ENCODE data around the gene PLSCR5. TPM values are rescaled to one million over a fixed set of nuclear protein-coding genes. Genes with fewer than 3 reads are reported as not detected.

PLSCR5 gene
- total RNA-seq, 1 experiment from 2014 or later, result not detected

DNA sequence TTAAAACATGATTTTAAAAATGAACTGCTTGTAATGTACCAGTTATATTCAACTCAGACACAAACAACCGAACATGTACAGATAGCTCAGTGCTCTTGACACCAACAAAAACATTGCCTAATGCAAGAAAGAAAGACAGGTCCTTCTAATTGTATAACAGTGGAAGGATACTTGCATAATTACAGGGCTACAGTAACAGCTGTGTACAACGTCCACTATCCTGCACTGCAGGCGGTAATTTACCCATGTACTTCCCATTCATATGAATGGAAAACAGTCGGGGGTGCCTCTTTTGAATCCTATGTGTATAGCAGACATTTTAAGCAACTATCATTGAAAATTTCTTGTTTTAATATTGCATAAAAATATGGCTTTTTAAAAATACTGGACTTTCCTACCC lies 41.1 kb upstream of the PLSCR5 start:
- TF ChIP-seq, protein P1, sequence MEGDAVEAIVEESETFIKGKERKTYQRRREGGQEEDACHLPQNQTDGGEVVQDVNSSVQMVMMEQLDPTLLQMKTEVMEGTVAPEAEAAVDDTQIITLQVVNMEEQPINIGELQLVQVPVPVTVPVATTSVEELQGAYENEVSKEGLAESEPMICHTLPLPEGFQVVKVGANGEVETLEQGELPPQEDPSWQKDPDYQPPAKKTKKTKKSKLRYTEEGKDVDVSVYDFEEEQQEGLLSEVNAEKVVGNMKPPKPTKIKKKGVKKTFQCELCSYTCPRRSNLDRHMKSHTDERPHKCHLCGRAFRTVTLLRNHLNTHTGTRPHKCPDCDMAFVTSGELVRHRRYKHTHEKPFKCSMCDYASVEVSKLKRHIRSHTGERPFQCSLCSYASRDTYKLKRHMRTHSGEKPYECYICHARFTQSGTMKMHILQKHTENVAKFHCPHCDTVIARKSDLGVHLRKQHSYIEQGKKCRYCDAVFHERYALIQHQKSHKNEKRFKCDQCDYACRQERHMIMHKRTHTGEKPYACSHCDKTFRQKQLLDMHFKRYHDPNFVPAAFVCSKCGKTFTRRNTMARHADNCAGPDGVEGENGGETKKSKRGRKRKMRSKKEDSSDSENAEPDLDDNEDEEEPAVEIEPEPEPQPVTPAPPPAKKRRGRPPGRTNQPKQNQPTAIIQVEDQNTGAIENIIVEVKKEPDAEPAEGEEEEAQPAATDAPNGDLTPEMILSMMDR (conservative IDR thresholded peaks at IDR 0.05), result no peak
- TF ChIP-seq EZH2 (IDR thresholded peaks at IDR 0.05; ENCODE audit: low read depth), result no peak
- Histone ChIP-seq H3K36me3 (ENCODE audit: low read depth) (no peaks in the 10 kb centered on the region), H2AFZ (no peak overlapping the region), H3K27me3 (ENCODE audit: insufficient read depth, low read depth) (no peaks in the 10 kb centered on the region), H3K4me1 (replicated peaks; ENCODE audit: insufficient read depth) (no peaks in the 10 kb centered on the region), H3F3A (ENCODE audit: insufficient read depth, low read depth) (no peaks in the 10 kb centered on the region), H3K9me2 (ENCODE audit: insufficient read depth) (no peaks in the 10 kb centered on the region), H3K4me2 (no peak overlapping the region), H3K4me3 (no peak overlapping the region), H3K9me3 (ENCODE audit: insufficient read depth, low read depth) (no peaks in the 10 kb centered on the region), H3K79me2 (ENCODE audit: low read depth) (no peaks in the 10 kb centered on the region), H4K20me1 (ENCODE audit: insufficient read depth) (no peaks in the 10 kb centered on the region), H3K27ac (no peak overlapping the region)
- intact Hi-C loops (cut with micrococcal nuclease; ENCODE audit: unreplicated experiment), result loop anchor here (10.0 kb wide), 1 partner anchor 871 kb away; no protein-coding TSS in a partner anchor
- ChIA-PET CTCF (no interaction called here), POLR2A (ENCODE audit: unreplicated experiment) (no interaction called here)
- no TSS peak for BruUV-seq (replicated peaks)
- DNase-seq, result no peak

DNA sequence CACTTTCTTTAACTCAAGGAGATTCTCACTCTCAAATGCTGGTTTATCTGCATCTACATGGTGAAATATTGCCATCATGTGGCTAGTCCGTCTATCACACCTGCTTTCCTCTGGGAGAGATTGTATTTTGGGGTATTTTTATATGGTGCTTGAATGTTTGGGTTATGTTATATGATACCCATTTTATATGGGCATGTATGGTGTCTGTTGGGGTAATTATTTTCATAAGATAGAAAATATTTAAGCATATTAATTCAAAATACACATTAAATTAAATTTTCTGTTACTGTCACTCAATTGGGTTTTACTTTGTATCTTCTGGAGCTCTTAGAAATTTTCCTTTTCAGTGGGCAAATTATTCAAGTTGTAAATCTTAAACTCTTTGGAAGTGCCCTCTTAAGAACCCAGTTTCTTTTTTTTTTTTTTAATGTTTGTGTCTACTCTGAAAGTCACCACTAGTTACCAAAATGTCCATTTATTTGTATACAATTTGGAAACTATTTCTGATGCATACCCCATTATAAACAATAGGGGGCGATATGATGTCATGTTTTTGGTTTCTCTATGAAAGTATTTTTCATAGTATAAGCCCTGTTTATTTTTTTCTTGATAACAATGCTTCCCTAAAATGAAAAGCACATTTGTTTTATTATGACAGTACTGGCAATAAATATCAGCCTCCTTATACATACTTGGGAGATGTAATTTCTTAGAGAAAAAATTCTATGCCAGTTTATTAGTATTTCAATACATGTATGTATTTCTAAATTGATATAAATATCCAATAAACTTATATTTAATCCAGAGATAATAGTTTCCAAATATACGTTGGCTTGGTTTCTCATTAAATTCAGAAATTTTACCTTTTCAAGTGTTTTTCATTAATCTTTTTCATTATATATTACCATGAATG lies 36.1 kb upstream of the PLSCR5 start:
- Histone ChIP-seq H3K36me3 (ENCODE audit: low read depth) (no peaks in the 10 kb centered on the region), H3K27ac (no peak overlapping the region), H3K4me2 (no peak overlapping the region), H3K4me1 (replicated peaks; ENCODE audit: insufficient read depth) (no peaks in the 10 kb centered on the region), H3K79me2 (ENCODE audit: low read depth) (no peaks in the 10 kb centered on the region), H3K27me3 (ENCODE audit: insufficient read depth, low read depth) (no peaks in the 10 kb centered on the region), H3K9me3 (ENCODE audit: insufficient read depth, low read depth) (no peaks in the 10 kb centered on the region), H3K9me2 (ENCODE audit: insufficient read depth) (no peaks in the 10 kb centered on the region), H3K4me3 (no peak overlapping the region), H2AFZ (no peak overlapping the region), H4K20me1 (ENCODE audit: insufficient read depth) (no peaks in the 10 kb centered on the region), H3F3A (ENCODE audit: insufficient read depth, low read depth) (no peaks in the 10 kb centered on the region)
- ChIA-PET CTCF (interaction anchor here (0.7 to 1.0 kb wide), 2 partner anchors 51 to 564 kb away, joined by 5 to 6 read pairs; no protein-coding TSS in a partner anchor), POLR2A (ENCODE audit: unreplicated experiment) (no interaction called here)
- no TSS peak for BruUV-seq (replicated peaks)
- intact Hi-C loops (cut with micrococcal nuclease; ENCODE audit: unreplicated experiment), result loop anchor here (1.0 to 10.0 kb wide), 7 partner anchors 19 to 1726 kb away; no protein-coding TSS in a partner anchor
- TF ChIP-seq, protein P1 (conservative IDR thresholded peaks at IDR 0.05), result peak; percentile 65
- no peak for TF ChIP-seq EZH2 (IDR thresholded peaks at IDR 0.05; ENCODE audit: low read depth)
- peak in 1 of 2 experiments; percentile 32 for DNase-seq

DNA sequence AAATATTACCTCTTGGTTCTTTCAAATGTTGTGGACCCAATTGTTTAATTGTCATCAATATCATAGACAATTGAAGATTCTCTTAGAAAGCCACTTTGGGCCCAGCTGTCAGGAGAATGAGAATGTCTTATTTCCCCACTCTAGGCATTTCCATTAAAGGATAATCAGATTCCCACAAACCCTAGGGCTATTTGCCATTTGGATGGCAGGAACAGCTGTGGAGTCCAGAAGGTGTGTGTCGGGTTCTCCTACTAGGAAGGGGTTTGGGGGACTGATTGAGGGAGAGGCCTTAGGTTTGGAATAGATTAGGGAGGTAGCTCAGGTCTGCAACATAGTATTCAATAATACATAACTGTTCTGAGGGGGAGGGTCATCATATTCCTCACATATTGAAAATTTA lies 35.2 kb upstream of the PLSCR5 start:
- H4K20me1 ChIP-seq (ENCODE audit: insufficient read depth), result no peaks in the 10 kb centered on the region
- TF ChIP-seq EZH2 (IDR thresholded peaks at IDR 0.05; ENCODE audit: low read depth), result no peak
- TF ChIP-seq, protein P1 (conservative IDR thresholded peaks at IDR 0.05), result no peak
- H3K36me3 ChIP-seq (ENCODE audit: low read depth), result no peaks in the 10 kb centered on the region
- no peak overlapping the region for H2AFZ ChIP-seq
- H3F3A ChIP-seq (ENCODE audit: insufficient read depth, low read depth), result no peaks in the 10 kb centered on the region
- H3K27ac ChIP-seq, result no peak overlapping the region
- no peaks in the 10 kb centered on the region for H3K9me2 ChIP-seq (ENCODE audit: insufficient read depth)
- no peak overlapping the region for H3K4me2 ChIP-seq
- intact Hi-C loops (cut with micrococcal nuclease; ENCODE audit: unreplicated experiment), result loop anchor here (2.0 to 10.0 kb wide), 5 partner anchors 452 to 1727 kb away; no protein-coding TSS in a partner anchor
- no peaks in the 10 kb centered on the region for H3K9me3 ChIP-seq (ENCODE audit: insufficient read depth, low read depth)
- H3K79me2 ChIP-seq (ENCODE audit: low read depth), result no peaks in the 10 kb centered on the region
- no peaks in the 10 kb centered on the region for H3K27me3 ChIP-seq (ENCODE audit: insufficient read depth, low read depth)
- ChIA-PET CTCF (no interaction called here), POLR2A (ENCODE audit: unreplicated experiment) (no interaction called here)
- DNase-seq, result no peak
- H3K4me1 ChIP-seq (replicated peaks; ENCODE audit: insufficient read depth), result no peaks in the 10 kb centered on the region
- no peak overlapping the region for H3K4me3 ChIP-seq
- BruUV-seq (replicated peaks), result no TSS peak
